ENCODE data around the gene WDR81.

DNA sequence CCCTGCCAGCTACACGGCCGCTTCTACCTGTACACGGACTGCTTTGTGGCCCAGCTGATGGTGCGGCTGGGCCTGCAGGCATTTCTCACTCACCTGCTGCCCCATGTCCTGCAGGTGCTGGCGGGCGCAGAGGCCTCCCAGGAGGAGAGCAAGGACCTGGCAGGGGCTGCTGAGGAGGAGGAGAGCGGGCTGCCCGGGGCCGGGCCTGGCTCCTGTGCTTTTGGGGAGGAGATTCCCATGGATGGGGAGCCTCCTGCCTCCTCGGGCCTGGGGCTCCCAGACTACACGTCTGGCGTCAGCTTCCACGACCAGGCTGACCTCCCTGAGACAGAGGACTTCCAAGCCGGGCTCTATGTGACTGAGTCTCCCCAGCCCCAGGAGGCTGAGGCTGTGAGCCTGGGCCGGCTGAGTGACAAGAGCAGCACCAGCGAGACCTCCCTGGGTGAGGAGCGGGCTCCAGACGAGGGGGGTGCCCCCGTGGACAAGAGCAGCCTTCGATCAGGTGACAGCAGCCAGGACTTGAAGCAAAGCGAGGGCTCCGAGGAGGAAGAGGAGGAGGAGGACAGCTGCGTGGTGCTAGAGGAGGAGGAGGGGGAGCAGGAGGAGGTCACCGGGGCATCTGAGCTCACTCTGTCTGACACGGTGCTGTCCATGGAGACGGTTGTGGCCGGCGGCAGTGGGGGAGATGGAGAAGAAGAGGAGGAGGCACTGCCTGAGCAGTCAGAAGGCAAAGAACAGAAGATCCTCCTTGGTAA is 3.5 kb downstream of the WDR81 start:
- TF ChIP-seq, protein P1, sequence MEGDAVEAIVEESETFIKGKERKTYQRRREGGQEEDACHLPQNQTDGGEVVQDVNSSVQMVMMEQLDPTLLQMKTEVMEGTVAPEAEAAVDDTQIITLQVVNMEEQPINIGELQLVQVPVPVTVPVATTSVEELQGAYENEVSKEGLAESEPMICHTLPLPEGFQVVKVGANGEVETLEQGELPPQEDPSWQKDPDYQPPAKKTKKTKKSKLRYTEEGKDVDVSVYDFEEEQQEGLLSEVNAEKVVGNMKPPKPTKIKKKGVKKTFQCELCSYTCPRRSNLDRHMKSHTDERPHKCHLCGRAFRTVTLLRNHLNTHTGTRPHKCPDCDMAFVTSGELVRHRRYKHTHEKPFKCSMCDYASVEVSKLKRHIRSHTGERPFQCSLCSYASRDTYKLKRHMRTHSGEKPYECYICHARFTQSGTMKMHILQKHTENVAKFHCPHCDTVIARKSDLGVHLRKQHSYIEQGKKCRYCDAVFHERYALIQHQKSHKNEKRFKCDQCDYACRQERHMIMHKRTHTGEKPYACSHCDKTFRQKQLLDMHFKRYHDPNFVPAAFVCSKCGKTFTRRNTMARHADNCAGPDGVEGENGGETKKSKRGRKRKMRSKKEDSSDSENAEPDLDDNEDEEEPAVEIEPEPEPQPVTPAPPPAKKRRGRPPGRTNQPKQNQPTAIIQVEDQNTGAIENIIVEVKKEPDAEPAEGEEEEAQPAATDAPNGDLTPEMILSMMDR (conservative IDR thresholded peaks at IDR 0.05; ENCODE audit: low read length): no peak
- TF ChIP-seq EZH2phosphoT487 (IDR thresholded peaks at IDR 0.05; ENCODE audit: borderline replicate concordance, low read depth, low read length): no peak

Measured in OCI-LY7 (cell line).